Coronary artery (tissue), 2 donors: ENCODE measurements around the gene TJP1.

Experiments
- DNase-seq: peaks from one replicate; pipeline ENCODE4 v3.0.0-alpha.2; 2017; ENCODE audit warnings: low spot score
- H3K27ac ChIP-seq, 2 donors: fragments of 200-600 bp; sonication (generic); one replicate each; pipeline ENCODE4 v1.5.1; 2016 to 2019
- H3K4me3 ChIP-seq: fragments of 200-600 bp; sonication (generic); 2 replicates; pipeline ENCODE4 v1.5.1; 2016; ENCODE audit warnings: mild to moderate bottlenecking, moderate library complexity
- CTCF ChIP-seq: fragments of 200-600 bp; sonication (generic); IDR thresholded peaks from one replicate; pipeline ENCODE4 v1.5.1; 2019; ENCODE audit warnings: antibody characterized with exemption

TJP1 gene

GRCh38 chr15:29727871-29728270 is 94.4 kb downstream of the TJP1 start:
- no peak overlapping the region for H3K4me3 ChIP-seq
- no peak for DNase-seq
- no peak for TF ChIP-seq CTCF
- H3K27ac ChIP-seq: no peak overlapping the region

GRCh38 chr15:29726553-29726952 is 95.7 kb downstream of the TJP1 start:
- Histone ChIP-seq H3K27ac (no peak overlapping the region), H3K4me3 (no peak overlapping the region)
- no peak for DNase-seq
- TF ChIP-seq CTCF: no peak

- DNase-seq: no peak
- TF ChIP-seq CTCF: no peak
- H3K4me3 ChIP-seq: no peak overlapping the region
- H3K27ac ChIP-seq: no peak overlapping the region
These were observed 98.2 kb downstream of the TJP1 start for GRCh38 chr15:29724026-29724425.

- no peak for TF ChIP-seq CTCF
These were observed 108.5 kb downstream of the TJP1 start for GRCh38 chr15:29713784-29714183.

GRCh38 chr15:29712149-29712885 is 110.0 kb downstream of the TJP1 start:
- DNase-seq: no peak
- TF ChIP-seq CTCF: no peak
- Histone ChIP-seq H3K27ac (no peak overlapping the region), H3K4me3 (no peak overlapping the region)

More at GRCh38 chr15:29713784-29714183, 108.5 kb downstream of the TJP1 start:
- H3K4me3 ChIP-seq: no peak overlapping the region
- H3K27ac ChIP-seq: no peak overlapping the region
- no peak for DNase-seq

- no peak for TF ChIP-seq CTCF
- DNase-seq: no peak
- Histone ChIP-seq H3K27ac (no peak overlapping the region), H3K4me3 (no peak overlapping the region)
These were observed 110.7 kb downstream of the TJP1 start for GRCh38 chr15:29711531-29711930.

GRCh38 chr15:29708519-29708918 is 113.7 kb downstream of the TJP1 start:
- Histone ChIP-seq H3K4me3 (no peak overlapping the region), H3K27ac (no peak overlapping the region)
- no peak for TF ChIP-seq CTCF
- DNase-seq: no peak
